Ovary (tissue), 9 donors: ENCODE measurements around the gene FIGN. TPM values are rescaled to one million over a fixed set of nuclear protein-coding genes. Genes with fewer than 3 reads are reported as not detected.

ENCODE experiments used
- DNase-seq, 5 donors: peaks; one replicate each; pipeline ENCODE4 v3.0.0-alpha.2; 2019 to 2020
- H3K27ac ChIP-seq, 2 donors: fragments of 200-600 bp; one replicate each; pipeline versions ENCODE4 v1.5.1 to v1.8.0; 2019 to 2022
- H3K27me3 ChIP-seq: fragments of 200-600 bp; one replicate; pipeline ENCODE4 v1.8.0; 2022
- H3K36me3 ChIP-seq: fragments of 200-600 bp; sonication (generic); one replicate; pipeline ENCODE4 v1.5.1; 2019
- H3K4me1 ChIP-seq: one replicate; pipeline ENCODE4 v1.8.1; 2013; ENCODE audit warnings: mild to moderate bottlenecking, moderate library complexity; ENCODE audit not compliant: insufficient read depth
- H3K4me3 ChIP-seq: fragments of 200-600 bp; sonication (generic); one replicate; pipeline ENCODE4 v1.5.1; 2017
- H3K9me3 ChIP-seq, 2 donors: fragments of 200-600 bp in 1 of 2; sonication (generic) in 1 of 2; one replicate each; pipeline versions ENCODE4 v1.5.1 to v1.8.1; 2013 to 2019; ENCODE audit warnings: mild to moderate bottlenecking in 1 of 2, moderate library complexity in 1 of 2
- EP300 ChIP-seq: sonication (generic); formaldehyde crosslinking; IDR thresholded peaks from one replicate; pipeline ENCODE4 v1.6.1; 2017; ENCODE audit warnings: antibody characterized with exemption
- POLR2A ChIP-seq: fragments of 450-650 bp; IDR thresholded peaks from one replicate; pipeline ENCODE4 v1.6.1; 2017; ENCODE audit warnings: antibody characterized with exemption, mild to moderate bottlenecking, moderate library complexity
- WGBS, 3 donors: extraction: QIAGEN DNeasy Blood & Tissue Kit in 1 of 3; methylation state at CpG; one replicate each; pipeline versions ENCODE4 v1.1.5 to v1.1.7; 2013 to 2017; 5-methylcytosine and 5-hydroxymethylcytosine counted together
- intact Hi-C, 4 donors: fragments of 100-400 bp; cut with DNase I; formaldehyde crosslinking; loops; one replicate each; pipeline versions ENCODE4 v1.11.0 to v1.15.1; 2022 to 2023
- polyA plus RNA-seq, 2 donors: library from polyadenylated mRNA; stranded (reverse); fragments of 200-250 nt in 1 of 2; fragments of 350-450 nt in 1 of 2; fragmentation: Illumina TruSeq in 1 of 2; extraction: RNeasy Lipid Tissue Mini Kit (QIAGEN cat#74804) in 1 of 2; gene quantifications; one replicate each; pipeline ENCODE4 v1.2.3, GENCODE V29; 2013 to 2014
- total RNA-seq, 7 donors: library from RNA; depleted of rRNA in 2 of 7; stranded (reverse); fragments of >200 nt in 2 of 7; fragmentation: NEBNext Ultra II Directional in 3 of 7; extraction: Animal tissue kit (Norgen Biotek cat#: 25700) in 3 of 7; gene quantifications; one replicate each; pipeline versions ENCODE4 v1.1.0 to v1.2.4, GENCODE V29; 2016 to 2023
- TF ChIP-seq, protein P1 (sequence below), 3 donors: fragments of 450-650 bp in 2 of 3; fragments of 200-600 bp in 1 of 3; IDR thresholded peaks; one replicate each; pipeline versions ENCODE4 v1.5.1 to v1.8.0; 2016 to 2022; ENCODE audit warnings: antibody characterized with exemption in 3 of 3, mild to moderate bottlenecking in 1 of 3
- donor health status: DM: no; HTN: no; CAD: no; lungs with moderate emphysema.
- donor health status: DM: no; HTN: no; CAD: no.
- donor health status: Bipolar disorder and iron deficiency.
- donor health status: DM: yes; HTN: yes; CAD: no.
- donor health status: DM: no; HTN: no; CAD: no.
- donor health status: DM: yes; HTN: yes; CAD: no.

The FIGN gene
- total and polyA plus RNA-seq, 9 donors: 2.4 to 15.5 (median 8.9) TPM

- intact Hi-C loops: no loop called here
Observed at GRCh38 chr2:163621445-163622004, 114.3 kb downstream of the FIGN start.

GRCh38 chr2:163617517-163617916, 118.3 kb downstream of the FIGN start:
- H3K27ac ChIP-seq: no peak overlapping the region
- DNase-seq: no peak
- H3K36me3 ChIP-seq: no peaks in the 10 kb centered on the region
- no peak overlapping the region for H3K4me3 ChIP-seq
- H3K4me1 ChIP-seq: no peaks in the 10 kb centered on the region
- WGBS, 3 donors: 85 to 92% (median 89%) methylated on average over 2 of the region's 2 CpGs
- TF ChIP-seq EP300 (no peak), POLR2A (no peak)
- TF ChIP-seq, protein P1, sequence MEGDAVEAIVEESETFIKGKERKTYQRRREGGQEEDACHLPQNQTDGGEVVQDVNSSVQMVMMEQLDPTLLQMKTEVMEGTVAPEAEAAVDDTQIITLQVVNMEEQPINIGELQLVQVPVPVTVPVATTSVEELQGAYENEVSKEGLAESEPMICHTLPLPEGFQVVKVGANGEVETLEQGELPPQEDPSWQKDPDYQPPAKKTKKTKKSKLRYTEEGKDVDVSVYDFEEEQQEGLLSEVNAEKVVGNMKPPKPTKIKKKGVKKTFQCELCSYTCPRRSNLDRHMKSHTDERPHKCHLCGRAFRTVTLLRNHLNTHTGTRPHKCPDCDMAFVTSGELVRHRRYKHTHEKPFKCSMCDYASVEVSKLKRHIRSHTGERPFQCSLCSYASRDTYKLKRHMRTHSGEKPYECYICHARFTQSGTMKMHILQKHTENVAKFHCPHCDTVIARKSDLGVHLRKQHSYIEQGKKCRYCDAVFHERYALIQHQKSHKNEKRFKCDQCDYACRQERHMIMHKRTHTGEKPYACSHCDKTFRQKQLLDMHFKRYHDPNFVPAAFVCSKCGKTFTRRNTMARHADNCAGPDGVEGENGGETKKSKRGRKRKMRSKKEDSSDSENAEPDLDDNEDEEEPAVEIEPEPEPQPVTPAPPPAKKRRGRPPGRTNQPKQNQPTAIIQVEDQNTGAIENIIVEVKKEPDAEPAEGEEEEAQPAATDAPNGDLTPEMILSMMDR (IDR thresholded peaks at IDR 0.05): no peak
- H3K27me3 ChIP-seq: no peaks in the 10 kb centered on the region
- H3K9me3 ChIP-seq: no peaks in the 10 kb centered on the region
- intact Hi-C loops: no loop called here

More at GRCh38 chr2:163621445-163622004, 114.3 kb downstream of the FIGN start:
- H3K27me3 ChIP-seq: no peaks in the 10 kb centered on the region
- H3K27ac ChIP-seq: no peak overlapping the region
- DNase-seq: no peak
- TF ChIP-seq POLR2A: no peak
- TF ChIP-seq EP300: no peak
- TF ChIP-seq, protein P1 (IDR thresholded peaks at IDR 0.05): no peak
- H3K9me3 ChIP-seq: no peaks in the 10 kb centered on the region
- 79 to 89% (median 86%) methylated on average over 7 of the region's 7 CpGs for WGBS, 3 donors
- no peak overlapping the region for H3K4me3 ChIP-seq
- no peaks in the 10 kb centered on the region for H3K36me3 ChIP-seq
- H3K4me1 ChIP-seq: peaks cover under 1% of the 10 kb centered on the region

GRCh38 chr2:163613266-163613731, 122.5 kb downstream of the FIGN start:
- intact Hi-C loops: no loop called here
- no peak for DNase-seq
- Histone ChIP-seq H3K4me1 (peaks cover 1% of the 10 kb centered on the region), H3K27me3 (no peaks in the 10 kb centered on the region), H3K9me3 (no peaks in the 10 kb centered on the region), H3K36me3 (no peaks in the 10 kb centered on the region), H3K27ac (no peak overlapping the region), H3K4me3 (no peak overlapping the region)
- WGBS, 3 donors: 72 to 88% (median 81%) methylated on average over 3 of the region's 3 CpGs
- TF ChIP-seq EP300 (no peak), POLR2A (no peak)
- TF ChIP-seq, protein P1 (IDR thresholded peaks at IDR 0.05): no peak

DNA sequence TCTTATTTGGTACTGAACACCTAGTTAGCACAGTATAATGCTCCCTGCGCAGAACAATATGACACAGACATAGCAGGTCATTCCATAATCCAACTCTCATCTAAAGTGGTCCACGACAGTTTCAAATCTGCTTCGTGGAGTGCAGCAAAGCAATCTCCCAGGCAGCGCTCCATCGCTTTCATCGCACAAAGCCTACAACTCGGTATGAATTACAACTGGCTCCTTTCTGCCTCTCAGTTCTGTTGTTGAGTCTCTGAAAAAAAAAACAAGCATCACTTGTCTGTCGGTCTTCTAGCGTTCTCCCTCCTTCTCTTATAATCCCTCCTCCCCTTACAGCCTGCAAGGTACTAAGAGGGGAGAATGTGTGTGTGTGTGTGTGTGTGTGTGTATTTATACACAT, 123.5 kb downstream of the FIGN start:
- Histone ChIP-seq H3K9me3 (no peaks in the 10 kb centered on the region), H3K27me3 (no peaks in the 10 kb centered on the region), H3K36me3 (no peaks in the 10 kb centered on the region), H3K4me1 (peaks cover 1% of the 10 kb centered on the region), H3K4me3 (no peak overlapping the region), H3K27ac (no peak overlapping the region)
- TF ChIP-seq, protein P1 (IDR thresholded peaks at IDR 0.05): no peak
- TF ChIP-seq POLR2A: no peak
- TF ChIP-seq EP300: no peak
- 71 to 90% (median 82%) methylated on average over 9 of the region's 9 CpGs for WGBS, 3 donors
- DNase-seq: no peak
- intact Hi-C loops: no loop called here
